ENCODE results near the gene AEBP2.
"Not testable (repeated sequence)": the region's sequence is repeated elsewhere in the genome, so short reads cannot be mapped to it uniquely, and the experiment has no call there.

AEBP2 gene

GRCh38 chr12:19428246-19428645 is 11.0 kb upstream of the AEBP2 start:
- TF ChIP-seq POLR2A (IDR thresholded peaks at IDR 0.05; ENCODE audit: low read depth, low read length) (no peak), POLR2AphosphoS5 (IDR thresholded peaks at IDR 0.05; ENCODE audit: low read depth, low read length) (no peak), TAF1 (IDR thresholded peaks at IDR 0.05; ENCODE audit: borderline replicate concordance, low read depth, low read length) (no peak)
- no peak for DNase-seq (ENCODE audit: insufficient read length)
- FAIRE-seq: no peak

DNA sequence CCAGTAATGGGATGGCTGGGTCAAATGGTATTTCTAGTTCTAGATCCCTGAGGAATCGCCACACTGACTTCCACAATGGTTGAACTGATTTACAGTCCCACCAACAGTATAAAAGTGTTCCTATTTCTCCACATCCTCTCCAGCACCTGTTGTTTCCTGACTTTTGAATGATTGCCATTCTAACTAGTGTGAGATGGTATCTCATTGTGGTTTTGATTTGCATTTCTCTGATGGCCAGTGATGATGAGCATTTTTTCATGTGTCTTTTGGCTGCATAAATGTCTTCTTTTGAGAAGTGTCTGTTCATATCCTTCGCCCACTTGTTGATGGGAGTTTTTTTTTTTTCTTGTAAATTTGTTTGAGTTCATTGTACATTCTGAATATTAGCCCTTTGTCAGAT is 9.8 kb upstream of the AEBP2 start:
- FAIRE-seq; DNase-seq (ENCODE audit: insufficient read length): not testable (repeated sequence)

- FAIRE-seq (no peak), DNase-seq (ENCODE audit: insufficient read length) (no peak)
- TF ChIP-seq POLR2AphosphoS5 (IDR thresholded peaks at IDR 0.05; ENCODE audit: low read depth, low read length) (no peak), POLR2A (IDR thresholded peaks at IDR 0.05; ENCODE audit: low read depth, low read length) (no peak), TAF1 (IDR thresholded peaks at IDR 0.05; ENCODE audit: borderline replicate concordance, low read depth, low read length) (no peak)
Measured at GRCh38 chr12:19430988-19431387, 8.3 kb upstream of the AEBP2 start.

DNA sequence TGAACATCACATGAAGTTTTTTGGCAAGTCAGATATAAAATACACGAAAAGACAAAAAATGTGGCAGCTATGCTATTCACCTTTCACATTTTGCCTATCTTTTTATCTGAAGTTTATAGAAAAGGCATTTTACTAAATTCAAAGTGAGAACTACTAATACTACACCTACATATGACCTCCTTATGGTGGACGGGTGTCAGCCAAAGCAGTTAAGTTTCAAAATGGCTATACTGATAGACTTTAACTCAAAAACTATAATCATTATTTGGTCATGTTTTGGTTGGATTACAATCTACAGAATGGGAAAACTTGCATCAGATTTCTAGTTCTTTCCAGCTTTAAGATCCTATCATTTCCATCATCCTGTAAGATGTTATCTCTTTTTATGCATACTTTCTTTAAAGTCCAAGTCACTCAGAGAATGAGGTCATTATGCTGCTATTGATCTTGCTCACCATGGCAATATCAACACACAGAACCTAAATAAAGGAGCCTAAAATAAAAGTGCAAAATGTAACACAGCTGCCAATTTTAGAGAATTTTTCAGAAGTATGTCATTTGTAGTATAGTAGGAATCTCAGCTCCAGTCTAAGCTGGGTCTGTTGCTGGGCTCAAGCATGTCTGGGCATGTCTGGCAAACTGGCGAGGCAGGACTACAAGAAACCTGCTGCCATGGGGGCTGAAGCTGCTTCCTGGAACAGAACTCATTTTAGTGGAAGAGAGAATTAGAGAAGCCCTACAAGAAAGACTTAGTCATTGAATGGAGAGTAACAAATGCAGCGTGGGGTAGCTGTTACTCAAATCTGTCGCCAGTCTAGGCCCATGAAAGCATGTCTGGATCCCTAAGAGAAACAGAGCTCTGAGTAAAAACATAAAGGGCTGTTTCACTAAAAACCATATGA is 7.6 kb upstream of the AEBP2 start:
- FAIRE-seq (peak; percentile 70), DNase-seq (ENCODE audit: insufficient read length) (no peak)

GRCh38 chr12:19432309-19433170 is 6.8 kb upstream of the AEBP2 start:
- DNase-seq (ENCODE audit: insufficient read length) (no peak), FAIRE-seq (peak; percentile 9)
- TF ChIP-seq POLR2A (IDR thresholded peaks at IDR 0.05; ENCODE audit: low read depth, low read length) (no peak), TAF1 (IDR thresholded peaks at IDR 0.05; ENCODE audit: borderline replicate concordance, low read depth, low read length) (no peak), POLR2AphosphoS5 (IDR thresholded peaks at IDR 0.05; ENCODE audit: low read depth, low read length) (no peak)

More for the DNA sequence above, 7.6 kb upstream of the AEBP2 start:
- no peak for TF ChIP-seq TAF1 (IDR thresholded peaks at IDR 0.05; ENCODE audit: borderline replicate concordance, low read depth, low read length)
- no peak for TF ChIP-seq POLR2AphosphoS5 (IDR thresholded peaks at IDR 0.05; ENCODE audit: low read depth, low read length)
- no peak for TF ChIP-seq POLR2A (IDR thresholded peaks at IDR 0.05; ENCODE audit: low read depth, low read length)

DNA sequence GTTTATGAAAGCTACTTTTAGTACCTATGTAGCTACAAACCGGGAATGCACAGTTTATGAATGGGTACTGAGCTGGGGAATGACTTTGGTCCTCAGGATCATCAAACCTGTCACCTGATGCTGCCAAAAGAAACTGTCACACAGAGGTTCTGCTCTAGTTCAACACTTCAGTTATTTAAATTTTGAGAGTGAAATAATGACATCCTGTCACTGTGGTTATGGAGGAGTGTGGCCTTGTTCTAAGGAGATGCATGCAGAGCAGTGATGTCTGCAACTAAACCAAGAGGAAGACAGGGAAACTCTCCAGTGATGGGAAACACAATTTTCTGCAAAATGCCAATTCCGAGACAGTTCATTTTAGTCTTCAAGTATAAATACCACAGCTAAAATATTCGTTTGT is 4.8 kb upstream of the AEBP2 start:
- DNase-seq (ENCODE audit: insufficient read length): no peak
- TF ChIP-seq POLR2AphosphoS5 (IDR thresholded peaks at IDR 0.05; ENCODE audit: low read depth, low read length) (no peak), TAF1 (IDR thresholded peaks at IDR 0.05; ENCODE audit: borderline replicate concordance, low read depth, low read length) (no peak)
- no peak for FAIRE-seq

GRCh38 chr12:19435831-19436497 is 3.3 kb upstream of the AEBP2 start:
- DNase-seq (ENCODE audit: insufficient read length): no peak
- TF ChIP-seq POLR2AphosphoS5 (IDR thresholded peaks at IDR 0.05; ENCODE audit: low read depth, low read length) (no peak), POLR2A (IDR thresholded peaks at IDR 0.05; ENCODE audit: low read depth, low read length) (no peak), TAF1 (IDR thresholded peaks at IDR 0.05; ENCODE audit: borderline replicate concordance, low read depth, low read length) (no peak)
- FAIRE-seq: no peak

DNA sequence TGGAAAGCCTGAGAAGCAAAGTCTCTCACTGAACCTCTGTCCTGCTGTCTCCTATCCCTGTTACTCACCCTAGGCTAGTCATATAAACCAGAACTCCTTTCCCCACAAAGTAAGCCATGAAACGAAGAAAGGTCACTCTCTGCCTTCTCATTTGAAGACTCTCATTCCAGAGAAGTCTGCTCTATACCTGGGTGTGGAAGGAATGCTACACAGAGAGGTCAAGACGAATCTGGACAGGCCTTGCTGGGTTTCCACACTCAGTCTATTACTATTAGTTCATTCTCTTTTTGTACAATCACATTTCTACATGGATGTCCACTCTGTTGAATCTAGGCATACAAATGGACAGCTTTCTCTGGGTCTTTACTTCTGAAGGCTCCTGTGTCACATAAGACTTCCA is 2.4 kb upstream of the AEBP2 start:
- DNase-seq (ENCODE audit: insufficient read length): no peak
- TF ChIP-seq POLR2AphosphoS5 (IDR thresholded peaks at IDR 0.05; ENCODE audit: low read depth, low read length): no peak
- TF ChIP-seq POLR2A (IDR thresholded peaks at IDR 0.05; ENCODE audit: low read depth, low read length): no peak
- no peak for TF ChIP-seq TAF1 (IDR thresholded peaks at IDR 0.05; ENCODE audit: borderline replicate concordance, low read depth, low read length)
- FAIRE-seq: no peak

DNA sequence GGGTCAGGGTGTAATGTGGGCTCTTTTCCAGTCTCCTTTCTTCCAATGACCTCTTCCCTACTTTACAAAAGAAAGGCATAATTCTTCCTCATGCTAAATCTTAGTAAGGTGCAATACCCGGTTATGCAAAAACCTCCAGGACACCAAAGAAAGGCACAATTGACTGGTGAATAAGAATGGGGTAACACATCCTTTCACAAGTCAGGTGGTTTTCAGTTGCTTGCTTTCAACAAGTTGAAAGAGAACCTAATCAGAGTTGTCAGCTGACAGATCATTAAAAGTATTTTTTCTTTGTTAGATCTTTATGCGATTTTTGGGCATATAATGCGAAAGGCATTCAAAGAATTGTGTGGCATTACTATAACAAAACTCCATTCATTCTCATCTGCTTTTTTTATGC is 1.3 kb upstream of the AEBP2 start:
- no peak for FAIRE-seq
- TF ChIP-seq TAF1 (IDR thresholded peaks at IDR 0.05; ENCODE audit: borderline replicate concordance, low read depth, low read length): no peak
- no peak for TF ChIP-seq POLR2AphosphoS5 (IDR thresholded peaks at IDR 0.05; ENCODE audit: low read depth, low read length)
- no peak for TF ChIP-seq POLR2A (IDR thresholded peaks at IDR 0.05; ENCODE audit: low read depth, low read length)
- no peak for DNase-seq (ENCODE audit: insufficient read length)

DNA sequence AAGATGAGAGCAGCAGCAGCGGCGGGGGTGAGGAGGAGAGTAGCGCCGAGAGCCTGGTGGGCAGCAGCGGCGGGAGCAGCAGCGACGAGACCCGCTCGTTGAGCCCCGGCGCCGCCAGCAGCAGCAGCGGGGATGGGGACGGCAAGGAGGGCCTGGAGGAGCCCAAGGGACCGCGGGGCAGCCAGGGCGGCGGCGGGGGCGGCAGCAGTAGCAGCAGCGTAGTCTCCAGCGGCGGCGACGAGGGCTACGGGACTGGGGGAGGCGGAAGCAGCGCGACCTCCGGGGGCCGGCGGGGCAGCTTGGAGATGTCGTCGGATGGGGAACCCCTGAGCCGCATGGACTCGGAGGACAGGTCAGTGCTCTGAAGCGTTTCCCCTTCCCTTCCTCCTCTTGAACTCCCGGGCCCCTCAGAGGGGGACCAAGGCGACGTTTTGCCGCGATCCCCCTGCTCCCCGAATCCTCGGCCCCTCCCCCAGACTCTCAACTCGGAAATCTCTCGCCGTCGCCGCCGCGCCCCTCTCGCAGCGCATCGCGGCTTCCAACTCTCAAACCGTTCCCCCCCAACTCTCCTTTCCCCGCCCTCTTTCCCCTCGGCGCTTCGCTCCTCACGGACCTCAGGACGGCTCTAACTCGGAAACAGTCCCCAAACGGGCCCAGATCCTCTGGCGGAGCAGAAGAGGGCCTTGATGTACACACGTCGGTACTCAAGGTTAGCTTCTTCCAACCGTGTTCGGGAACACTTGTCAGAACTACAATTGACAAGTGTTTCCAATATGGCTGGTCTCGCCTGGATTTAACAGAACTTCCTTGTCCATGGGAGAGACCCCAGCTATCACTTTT is 947 bp downstream of the AEBP2 start:
- FAIRE-seq (peak; percentile 77), DNase-seq (ENCODE audit: insufficient read length) (peak; percentile 46)
- TF ChIP-seq POLR2AphosphoS5 (IDR thresholded peaks at IDR 0.05; ENCODE audit: low read depth, low read length): peak; percentile 53
- no peak; the same call in 1 of the 2 replicates for TF ChIP-seq TAF1 (IDR thresholded peaks at IDR 0.05; ENCODE audit: borderline replicate concordance, low read depth, low read length)
- 0 out of 2 replicates have a peak, but pooled peaks have one; percentile 17 for TF ChIP-seq POLR2A (IDR thresholded peaks at IDR 0.05; ENCODE audit: low read depth, low read length)

All from GM12892 (cell line).